HG03060 (cell line): Measurements from ENCODE around the gene SOX15.

Experiments used
- ATAC-seq: cut with Tn5 transposase; IDR thresholded peaks from one replicate; pipeline ENCODE4 v1.9.1; 2021; ENCODE audit warnings: low read depth, moderate number of reproducible peaks; ENCODE audit not compliant: unreplicated experiment

SOX15 gene

GRCh38 chr17:7579001-7579833 lies 10.7 kb downstream of the SOX15 start, which contains the start of gene CD68:
Gene CD68, plus strand, starts transcription at chr17:7579638. Its CDS starts 40 bp downstream, at chr17:7579678.
- peak; percentile 30 for ATAC-seq

- ATAC-seq = no peak
Measured at GRCh38 chr17:7577327-7578199, 12.3 kb downstream of the SOX15 start.

- ATAC-seq = no peak
Measured at GRCh38 chr17:7576432-7576937, 13.4 kb downstream of the SOX15 start.

GRCh38 chr17:7575959-7576358 lies 13.9 kb downstream of the SOX15 start:
- no peak for ATAC-seq

- ATAC-seq = no peak
Measured at GRCh38 chr17:7575481-7575883, 14.4 kb downstream of the SOX15 start.

- no peak for ATAC-seq
Measured at GRCh38 chr17:7574176-7574953, 15.5 kb downstream of the SOX15 start.

GRCh38 chr17:7573324-7574080 lies 16.4 kb downstream of the SOX15 start:
- ATAC-seq = no peak

GRCh38 chr17:7572588-7573323 lies 17.1 kb downstream of the SOX15 start:
- ATAC-seq = no peak

- ATAC-seq = peak; percentile 78
Measured at GRCh38 chr17:7572338-7572587, 17.6 kb downstream of the SOX15 start.

GRCh38 chr17:7570351-7570750 lies 19.5 kb downstream of the SOX15 start:
- ATAC-seq = no peak

- no peak for ATAC-seq
Measured at GRCh38 chr17:7569571-7569970, 20.3 kb downstream of the SOX15 start.

- no peak for ATAC-seq
Measured at GRCh38 chr17:7563115-7563869, 26.6 kb downstream of the SOX15 start.

GRCh38 chr17:7562208-7562605 lies 27.7 kb downstream of the SOX15 start:
- ATAC-seq = no peak

- no peak for ATAC-seq
Measured at GRCh38 chr17:7561589-7562207, 28.2 kb downstream of the SOX15 start, which contains the start of gene SENP3. Gene SENP3, plus strand, starts transcription at chr17:7561919. Its CDS starts 1,158 bp downstream, at chr17:7563077.

- no peak for ATAC-seq
Measured at GRCh38 chr17:7561028-7561575, 28.8 kb downstream of the SOX15 start.

GRCh38 chr17:7560172-7561027 lies 29.5 kb downstream of the SOX15 start:
- ATAC-seq = no peak
